Measurements from ENCODE around the gene SMPD1. TPM values are rescaled to one million over a fixed set of nuclear protein-coding genes. Genes with fewer than 3 reads are reported as not detected.

The SMPD1 gene
- total and polyA plus RNA-seq, 9 of the 15 experiments (the other 6 are each of a cell fraction or from before 2014, with no cell fraction given): 0.90 to 9.9 (median 5.2) TPM

DNA sequence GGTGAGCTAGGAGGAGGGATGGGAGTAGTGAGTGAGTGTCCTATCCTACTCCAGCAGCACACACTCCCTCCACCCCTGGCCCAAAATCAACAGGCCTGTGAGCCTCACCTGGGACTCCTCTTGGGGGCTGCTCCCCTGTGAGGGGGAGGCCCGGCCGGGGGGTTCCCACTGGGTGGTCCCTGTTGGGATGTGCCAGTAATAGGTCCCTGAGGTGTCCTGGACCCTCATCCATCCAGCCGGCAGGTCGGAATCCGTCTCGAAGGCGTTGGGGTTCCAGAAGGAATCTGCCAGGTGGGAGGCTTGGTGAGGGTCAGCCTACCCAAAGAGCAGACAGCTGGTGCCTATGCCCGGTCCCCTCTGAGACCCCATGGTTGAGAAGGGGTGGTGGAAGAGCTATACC, 13.3 kb downstream of the SMPD1 start (continued):
- TF ChIP-seq, protein P1, sequence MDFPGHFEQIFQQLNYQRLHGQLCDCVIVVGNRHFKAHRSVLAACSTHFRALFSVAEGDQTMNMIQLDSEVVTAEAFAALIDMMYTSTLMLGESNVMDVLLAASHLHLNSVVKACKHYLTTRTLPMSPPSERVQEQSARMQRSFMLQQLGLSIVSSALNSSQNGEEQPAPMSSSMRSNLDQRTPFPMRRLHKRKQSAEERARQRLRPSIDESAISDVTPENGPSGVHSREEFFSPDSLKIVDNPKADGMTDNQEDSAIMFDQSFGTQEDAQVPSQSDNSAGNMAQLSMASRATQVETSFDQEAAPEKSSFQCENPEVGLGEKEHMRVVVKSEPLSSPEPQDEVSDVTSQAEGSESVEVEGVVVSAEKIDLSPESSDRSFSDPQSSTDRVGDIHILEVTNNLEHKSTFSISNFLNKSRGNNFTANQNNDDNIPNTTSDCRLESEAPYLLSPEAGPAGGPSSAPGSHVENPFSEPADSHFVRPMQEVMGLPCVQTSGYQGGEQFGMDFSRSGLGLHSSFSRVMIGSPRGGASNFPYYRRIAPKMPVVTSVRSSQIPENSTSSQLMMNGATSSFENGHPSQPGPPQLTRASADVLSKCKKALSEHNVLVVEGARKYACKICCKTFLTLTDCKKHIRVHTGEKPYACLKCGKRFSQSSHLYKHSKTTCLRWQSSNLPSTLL (IDR thresholded peaks at IDR 0.05): no peak
- no peak for TF ChIP-seq BCOR (IDR thresholded peaks at IDR 0.05)
- TF ChIP-seq, protein P2, sequence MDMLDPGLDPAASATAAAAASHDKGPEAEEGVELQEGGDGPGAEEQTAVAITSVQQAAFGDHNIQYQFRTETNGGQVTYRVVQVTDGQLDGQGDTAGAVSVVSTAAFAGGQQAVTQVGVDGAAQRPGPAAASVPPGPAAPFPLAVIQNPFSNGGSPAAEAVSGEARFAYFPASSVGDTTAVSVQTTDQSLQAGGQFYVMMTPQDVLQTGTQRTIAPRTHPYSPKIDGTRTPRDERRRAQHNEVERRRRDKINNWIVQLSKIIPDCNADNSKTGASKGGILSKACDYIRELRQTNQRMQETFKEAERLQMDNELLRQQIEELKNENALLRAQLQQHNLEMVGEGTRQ (CRISPR knock-in tag; IDR thresholded peaks at IDR 0.05): no peak
- TF ChIP-seq ZFP1 (CRISPR knock-in tag; IDR thresholded peaks at IDR 0.05): no peak
- TF ChIP-seq, protein P3, sequence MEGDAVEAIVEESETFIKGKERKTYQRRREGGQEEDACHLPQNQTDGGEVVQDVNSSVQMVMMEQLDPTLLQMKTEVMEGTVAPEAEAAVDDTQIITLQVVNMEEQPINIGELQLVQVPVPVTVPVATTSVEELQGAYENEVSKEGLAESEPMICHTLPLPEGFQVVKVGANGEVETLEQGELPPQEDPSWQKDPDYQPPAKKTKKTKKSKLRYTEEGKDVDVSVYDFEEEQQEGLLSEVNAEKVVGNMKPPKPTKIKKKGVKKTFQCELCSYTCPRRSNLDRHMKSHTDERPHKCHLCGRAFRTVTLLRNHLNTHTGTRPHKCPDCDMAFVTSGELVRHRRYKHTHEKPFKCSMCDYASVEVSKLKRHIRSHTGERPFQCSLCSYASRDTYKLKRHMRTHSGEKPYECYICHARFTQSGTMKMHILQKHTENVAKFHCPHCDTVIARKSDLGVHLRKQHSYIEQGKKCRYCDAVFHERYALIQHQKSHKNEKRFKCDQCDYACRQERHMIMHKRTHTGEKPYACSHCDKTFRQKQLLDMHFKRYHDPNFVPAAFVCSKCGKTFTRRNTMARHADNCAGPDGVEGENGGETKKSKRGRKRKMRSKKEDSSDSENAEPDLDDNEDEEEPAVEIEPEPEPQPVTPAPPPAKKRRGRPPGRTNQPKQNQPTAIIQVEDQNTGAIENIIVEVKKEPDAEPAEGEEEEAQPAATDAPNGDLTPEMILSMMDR (IDR thresholded peaks at IDR 0.05 in 2 of 3, conservative IDR thresholded peaks at IDR 0.05 in 1 of 3; ENCODE audit: insufficient read depth in 2 of 3, low read depth in 1 of 3, low read length in 3 of 3): no peak
- TF ChIP-seq MCM5 (IDR thresholded peaks at IDR 0.05; ENCODE audit: low read depth): no peak

Data from K562 (cell line).